NCI-H1048 (cell line): ENCODE results near the gene LILRA2.
"Not testable (repeated sequence)": the region's sequence is repeated elsewhere in the genome, so short reads cannot be mapped to it uniquely, and the experiment has no call there.

Experiments used
- DNase-seq: peaks from one replicate; lab custom pipeline; 2025; lab: John Stamatoyannopoulos, UW

Gene LILRA2

DNA sequence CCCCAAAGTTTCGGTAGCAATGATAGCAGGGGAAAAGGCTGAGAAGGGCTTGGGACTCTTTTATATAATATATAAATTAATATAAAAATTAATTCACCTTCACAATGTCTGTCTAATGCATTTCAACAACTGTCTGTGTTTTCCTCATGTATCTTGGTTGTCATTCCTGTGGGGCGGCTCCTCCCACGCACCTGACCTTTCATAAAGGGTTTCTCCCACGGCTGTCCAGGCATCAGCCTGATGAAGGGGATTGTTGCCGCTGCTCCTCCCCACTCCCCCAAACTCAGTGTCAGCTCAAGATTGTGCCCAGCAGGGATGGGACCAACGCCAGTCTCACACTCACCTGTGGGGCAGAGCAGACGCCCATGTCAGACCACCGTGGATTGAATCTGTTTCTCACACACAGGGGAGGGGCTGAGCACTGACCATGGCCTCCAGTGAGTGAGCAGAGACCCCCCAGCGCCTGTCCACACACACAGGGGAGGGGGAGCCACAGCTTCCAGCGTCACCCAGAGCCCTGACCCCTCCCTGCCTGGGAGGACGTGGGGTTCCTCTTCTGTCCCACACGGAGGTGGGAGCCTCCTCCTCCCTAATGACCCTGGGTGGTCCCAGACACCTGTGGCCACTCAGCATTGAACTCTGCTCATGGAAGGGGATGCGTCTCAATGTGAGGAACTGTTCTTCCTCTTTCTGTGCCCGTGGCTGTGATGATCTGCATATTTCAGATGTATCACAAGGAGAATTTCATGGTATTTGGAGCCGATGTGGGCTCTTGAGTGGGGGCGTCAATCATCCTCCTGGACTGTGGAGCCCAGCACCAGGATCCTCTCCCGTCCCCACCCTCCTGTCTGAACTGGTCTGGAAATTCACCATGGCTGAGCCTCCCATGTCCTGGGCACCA, 1.6 kb upstream of the LILRA2 start:
- not testable (repeated sequence) for DNase-seq

DNA sequence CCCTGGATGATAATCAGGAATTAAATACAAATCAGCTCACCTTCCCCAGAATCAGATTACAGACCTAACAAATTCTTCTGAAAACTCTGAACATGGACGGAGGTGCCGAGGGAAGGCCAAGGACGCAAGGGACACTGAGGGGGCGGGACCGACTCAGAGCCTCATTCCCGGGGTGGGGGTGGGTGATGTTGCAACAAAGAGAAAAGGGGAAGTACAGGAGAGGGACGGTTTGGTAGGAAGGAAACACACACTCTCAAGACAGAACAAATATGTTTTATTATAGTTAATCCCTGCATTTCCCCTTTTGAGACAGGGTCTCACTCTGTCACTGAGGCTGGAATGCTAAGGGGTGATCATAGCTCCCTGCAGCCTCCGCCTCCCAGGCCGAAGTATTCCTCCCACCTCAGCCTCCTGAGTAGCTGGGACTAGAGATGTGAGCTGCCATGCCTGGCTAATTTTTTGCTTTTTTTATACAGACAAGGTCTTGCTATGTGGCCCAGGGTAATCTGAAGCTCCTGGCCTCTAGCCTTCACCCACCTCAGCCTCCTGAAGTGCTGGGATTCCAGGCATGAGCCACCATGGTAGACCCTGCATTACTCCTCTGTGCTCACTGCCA, 786 bp upstream of the LILRA2 start:
- DNase-seq = no peak

DNA sequence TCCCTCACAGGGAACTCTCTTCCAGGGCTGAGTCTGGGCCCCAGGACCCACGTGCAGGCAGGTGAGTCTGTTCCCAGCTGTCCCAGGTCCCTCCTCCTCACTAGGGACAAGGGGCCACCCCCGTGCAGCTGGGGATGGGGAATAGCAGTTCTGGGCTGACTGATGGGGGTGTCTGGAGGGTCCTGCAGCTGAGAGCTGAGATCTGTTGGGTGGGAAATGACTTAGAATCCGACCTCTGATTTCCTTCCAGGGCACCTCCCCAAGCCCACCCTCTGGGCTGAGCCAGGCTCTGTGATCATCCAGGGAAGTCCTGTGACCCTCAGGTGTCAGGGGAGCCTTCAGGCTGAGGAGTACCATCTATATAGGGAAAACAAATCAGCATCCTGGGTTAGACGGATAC, 461 bp downstream of the LILRA2 start:
- DNase-seq = no peak

DNA sequence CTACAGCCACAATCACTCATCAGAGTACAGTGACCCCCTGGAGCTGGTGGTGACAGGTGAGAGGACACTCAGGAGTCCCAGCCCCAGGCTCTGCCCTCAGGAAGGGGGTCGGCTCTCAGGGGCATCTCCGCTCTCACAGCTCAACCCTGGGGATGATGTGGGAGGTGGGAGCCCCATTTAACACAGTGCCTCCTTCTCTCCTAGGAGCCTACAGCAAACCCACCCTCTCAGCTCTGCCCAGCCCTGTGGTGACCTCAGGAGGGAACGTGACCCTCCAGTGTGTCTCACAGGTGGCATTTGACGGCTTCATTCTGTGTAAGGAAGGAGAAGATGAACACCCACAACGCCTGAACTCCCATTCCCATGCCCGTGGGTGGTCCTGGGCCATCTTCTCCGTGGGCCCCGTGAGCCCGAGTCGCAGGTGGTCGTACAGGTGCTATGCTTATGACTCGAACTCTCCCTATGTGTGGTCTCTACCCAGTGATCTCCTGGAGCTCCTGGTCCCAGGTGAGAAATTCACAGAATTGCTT, 1.0 kb downstream of the LILRA2 start:
- no peak for DNase-seq

DNA sequence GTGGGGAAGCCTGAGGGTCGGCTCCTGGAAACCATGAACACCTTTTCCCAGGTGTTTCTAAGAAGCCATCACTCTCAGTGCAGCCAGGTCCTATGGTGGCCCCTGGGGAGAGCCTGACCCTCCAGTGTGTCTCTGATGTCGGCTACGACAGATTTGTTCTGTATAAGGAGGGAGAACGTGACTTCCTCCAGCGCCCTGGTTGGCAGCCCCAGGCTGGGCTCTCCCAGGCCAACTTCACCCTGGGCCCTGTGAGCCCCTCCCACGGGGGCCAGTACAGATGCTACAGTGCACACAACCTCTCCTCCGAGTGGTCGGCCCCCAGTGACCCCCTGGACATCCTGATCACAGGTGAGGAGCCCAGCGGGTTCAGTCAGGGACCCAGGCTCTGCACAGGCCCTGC, 1.6 kb downstream of the LILRA2 start:
- DNase-seq = not testable (repeated sequence)

DNA sequence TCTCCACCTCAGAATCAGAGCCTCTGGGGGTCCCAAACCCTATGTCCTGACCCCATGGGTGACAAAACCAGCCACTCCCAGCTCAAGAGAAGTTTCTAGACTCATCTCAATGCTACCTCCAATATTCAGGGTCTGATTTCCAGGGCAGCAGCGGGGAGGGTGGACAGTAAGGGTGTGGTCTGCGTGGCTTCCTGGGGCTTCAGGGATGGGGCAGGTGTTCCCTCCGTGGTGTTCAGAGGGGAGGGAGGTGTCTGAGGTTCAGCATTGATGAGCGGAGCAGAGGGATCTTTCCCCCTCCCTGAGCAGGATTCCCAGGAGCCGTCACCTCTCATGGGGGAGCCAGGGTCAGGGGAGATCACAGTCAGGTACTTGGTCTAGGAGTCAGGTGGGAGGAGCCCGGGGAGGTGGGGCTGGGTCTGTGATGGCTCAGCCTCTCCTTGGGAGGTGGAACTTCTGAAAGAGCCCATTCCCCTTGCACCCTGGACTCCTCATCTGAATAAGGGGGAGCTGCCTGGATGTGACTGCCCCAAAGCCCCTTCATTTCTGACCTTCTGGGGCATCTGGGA, 2.9 kb downstream of the LILRA2 start:
- DNase-seq = no peak

DNA sequence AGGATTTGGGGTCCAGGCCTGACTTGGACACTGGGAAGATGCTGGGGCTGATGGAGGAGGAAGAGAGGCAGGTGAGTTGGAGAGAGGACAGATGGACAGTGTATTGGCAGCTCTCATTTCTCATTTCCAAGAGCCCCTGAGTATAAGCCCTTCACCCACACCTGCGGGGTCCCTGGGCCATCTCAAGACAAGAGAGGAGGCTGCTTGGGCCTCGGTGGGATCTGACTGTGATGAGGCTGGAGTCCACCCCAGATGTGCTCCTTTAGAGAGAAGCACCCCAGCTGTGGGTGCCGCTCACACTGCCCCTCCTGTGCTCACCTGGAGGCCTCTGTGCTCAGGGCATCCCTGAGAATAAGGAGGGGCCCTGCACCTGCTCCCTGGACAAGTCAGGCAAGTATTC, 3.7 kb downstream of the LILRA2 start:
- no peak for DNase-seq

DNA sequence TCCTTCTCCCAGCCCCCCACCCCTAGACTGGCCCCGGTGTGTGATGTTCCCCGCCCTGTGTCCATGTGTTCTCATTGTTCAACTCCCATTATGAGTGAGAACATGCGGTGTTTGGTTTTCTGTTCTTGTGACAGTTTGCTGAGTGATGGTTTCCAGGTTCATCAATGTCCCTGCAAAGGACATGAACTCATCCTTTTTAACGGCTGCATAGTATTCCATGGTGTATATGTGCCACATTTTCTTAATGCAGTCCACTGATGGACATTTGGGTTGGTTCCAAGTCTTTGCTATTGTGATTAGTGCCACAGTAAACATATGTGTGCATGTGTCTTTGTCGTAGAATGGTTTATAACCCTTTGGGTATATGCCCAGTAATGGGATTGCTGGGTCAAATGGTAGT, 4.7 kb downstream of the LILRA2 start:
- DNase-seq = not testable (repeated sequence)

DNA sequence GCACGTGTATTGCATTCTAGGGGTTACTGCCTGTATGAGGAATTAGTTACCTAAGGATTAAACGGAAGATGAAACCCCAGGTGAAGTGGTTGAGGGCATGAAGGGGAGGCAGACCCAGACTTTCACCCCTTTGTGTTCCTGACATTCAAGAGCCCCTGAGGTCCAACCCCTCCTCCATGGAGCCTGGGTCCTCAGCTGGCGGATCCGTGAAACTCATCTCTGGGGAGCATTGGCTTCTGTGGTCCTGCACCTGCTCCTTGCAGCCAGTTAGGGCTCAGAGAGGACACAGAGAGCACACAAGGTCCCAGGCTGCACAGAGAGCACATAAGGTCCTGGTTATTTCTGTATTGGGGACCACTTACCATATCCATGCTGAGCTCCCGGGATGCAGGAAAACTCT, 12.8 kb downstream of the LILRA2 start:
- DNase-seq = no peak

DNA sequence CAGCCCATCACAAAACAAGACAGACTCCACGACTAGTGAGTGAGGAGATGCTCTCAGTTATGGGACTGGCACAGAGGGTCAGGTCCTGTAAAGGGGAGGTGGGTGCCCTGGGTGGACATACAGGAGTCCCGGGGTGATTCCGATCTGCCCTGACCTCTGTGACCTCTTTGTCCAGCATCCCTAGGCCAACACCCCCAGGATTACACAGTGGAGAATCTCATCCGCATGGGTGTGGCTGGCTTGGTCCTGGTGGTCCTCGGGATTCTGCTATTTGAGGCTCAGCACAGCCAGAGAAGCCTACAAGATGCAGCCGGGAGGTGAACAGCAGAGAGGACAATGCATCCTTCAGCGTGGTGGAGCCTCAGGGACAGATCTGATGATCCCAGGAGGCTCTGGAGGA, 13.4 kb downstream of the LILRA2 start:
- DNase-seq = no peak

DNA sequence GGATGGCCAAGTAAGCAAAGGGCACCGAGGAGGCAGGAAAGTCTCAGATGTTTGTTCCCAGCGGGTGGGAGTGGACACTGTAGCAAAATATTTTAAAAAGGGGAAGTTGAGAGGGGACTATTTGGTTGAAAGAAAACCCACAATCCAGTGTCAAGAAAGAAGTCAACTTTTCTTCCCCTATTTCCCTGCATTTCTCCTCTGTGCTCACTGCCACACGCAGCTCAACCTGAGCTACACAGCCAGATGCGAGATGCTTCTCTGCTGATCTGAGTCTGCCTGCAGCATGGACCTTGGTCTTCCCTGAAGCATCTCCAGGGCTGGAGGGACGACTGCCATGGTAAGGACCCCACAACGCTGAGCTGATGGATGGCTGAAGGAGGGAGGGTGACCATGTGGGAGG, 19.9 kb downstream of the LILRA2 start, which contains the start of gene LILRA1:
Gene LILRA1, plus strand, starts transcription at position 188 of the 400 bp plus-strand sequence. CDS start 613 bp downstream, outside the sequence.
- DNase-seq = not testable (repeated sequence)

DNA sequence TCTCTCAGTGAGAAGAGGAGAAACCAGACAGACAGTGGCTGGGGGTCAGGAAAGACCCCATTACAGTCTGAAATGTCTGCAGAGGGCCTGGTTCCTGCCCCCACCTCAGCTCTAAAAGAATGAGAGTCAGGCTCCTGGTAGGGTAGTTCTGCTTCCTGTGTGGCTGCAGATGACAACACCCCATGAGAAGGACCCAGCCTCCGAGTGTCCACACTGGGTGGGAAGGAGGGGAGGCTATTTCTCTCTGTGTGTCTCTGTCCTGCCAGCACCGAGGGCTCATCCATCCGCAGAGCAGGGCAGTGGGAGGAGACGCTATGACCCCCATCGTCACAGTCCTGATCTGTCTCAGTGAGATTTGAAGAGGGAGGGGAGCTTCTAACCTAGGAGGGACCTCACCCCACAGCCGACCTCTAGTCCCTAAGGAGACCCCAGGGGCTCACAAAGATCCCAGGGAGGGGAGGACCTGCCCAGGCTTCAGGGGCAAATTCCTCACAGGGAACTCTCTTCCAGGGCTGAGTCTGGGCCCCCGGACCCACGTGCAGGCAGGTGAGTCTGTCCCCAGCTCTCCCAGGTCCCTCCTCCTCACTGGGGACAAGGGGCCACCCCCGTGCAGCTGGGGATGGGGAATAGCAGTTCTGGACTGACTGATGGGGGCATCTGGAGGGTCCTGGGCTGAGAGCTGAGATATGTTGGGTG, 20.5 kb downstream of the LILRA2 start:
- not testable (repeated sequence) for DNase-seq

DNA sequence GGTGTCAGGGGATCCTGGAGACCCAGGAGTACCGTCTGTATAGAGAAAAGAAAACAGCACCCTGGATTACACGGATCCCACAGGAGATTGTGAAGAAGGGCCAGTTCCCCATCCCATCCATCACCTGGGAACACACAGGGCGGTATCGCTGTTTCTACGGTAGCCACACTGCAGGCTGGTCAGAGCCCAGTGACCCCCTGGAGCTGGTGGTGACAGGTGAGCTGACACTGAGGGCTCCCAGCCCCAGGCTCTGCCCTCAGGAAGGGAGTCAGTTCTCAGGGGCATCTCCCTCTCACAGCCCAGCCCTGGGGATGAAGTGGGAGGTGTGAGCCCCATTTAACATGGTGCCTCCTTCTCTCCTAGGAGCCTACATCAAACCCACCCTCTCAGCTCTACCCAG, 21.1 kb downstream of the LILRA2 start:
- no peak for DNase-seq

DNA sequence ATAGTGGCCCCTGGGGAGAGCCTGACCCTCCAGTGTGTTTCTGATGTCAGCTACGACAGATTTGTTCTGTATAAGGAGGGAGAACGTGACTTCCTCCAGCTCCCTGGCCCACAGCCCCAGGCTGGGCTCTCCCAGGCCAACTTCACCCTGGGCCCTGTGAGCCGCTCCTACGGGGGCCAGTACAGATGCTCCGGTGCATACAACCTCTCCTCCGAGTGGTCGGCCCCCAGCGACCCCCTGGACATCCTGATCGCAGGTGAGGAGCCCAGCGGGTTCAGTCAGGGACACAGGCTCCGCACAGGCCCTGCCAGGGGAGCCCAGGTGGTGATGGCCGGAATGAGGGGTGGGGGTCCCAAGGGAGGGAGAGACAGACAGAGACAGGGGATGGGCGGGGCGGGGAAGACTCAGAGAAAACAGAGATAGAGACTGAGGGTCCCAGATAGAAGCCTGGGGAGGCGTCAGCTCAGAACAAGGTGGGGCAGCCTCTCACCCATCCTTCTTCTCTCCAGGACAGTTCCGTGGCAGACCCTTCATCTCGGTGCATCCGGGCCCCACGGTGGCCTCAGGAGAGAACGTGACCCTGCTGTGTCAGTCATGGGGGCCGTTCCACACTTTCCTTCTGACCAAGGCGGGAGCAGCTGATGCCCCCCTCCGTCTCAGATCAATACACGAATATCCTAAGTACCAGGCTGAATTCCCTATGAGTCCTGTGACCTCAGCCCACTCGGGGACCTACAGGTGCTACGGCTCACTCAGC, 22.3 kb downstream of the LILRA2 start:
- DNase-seq = not testable (repeated sequence)

DNA sequence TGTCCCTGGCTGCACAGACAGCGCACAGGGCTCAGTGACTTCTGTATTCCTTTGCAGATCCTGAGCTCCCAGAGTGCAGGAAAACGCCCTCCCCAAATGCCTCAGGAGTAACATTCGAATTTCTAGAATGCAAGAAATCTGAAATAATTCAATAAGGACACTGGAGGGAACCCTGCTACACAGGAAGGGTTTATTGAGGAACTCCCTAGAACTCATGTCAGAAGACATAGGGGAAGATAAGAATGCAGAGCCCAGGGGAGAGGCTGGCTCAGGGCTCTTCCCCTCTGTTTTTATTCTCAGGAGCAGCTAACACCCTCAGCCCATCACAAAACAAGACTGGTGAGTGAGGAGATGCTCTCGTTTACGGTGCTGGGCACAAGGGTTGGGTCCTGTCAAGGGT, 26.6 kb downstream of the LILRA2 start:
- no peak for DNase-seq

DNA sequence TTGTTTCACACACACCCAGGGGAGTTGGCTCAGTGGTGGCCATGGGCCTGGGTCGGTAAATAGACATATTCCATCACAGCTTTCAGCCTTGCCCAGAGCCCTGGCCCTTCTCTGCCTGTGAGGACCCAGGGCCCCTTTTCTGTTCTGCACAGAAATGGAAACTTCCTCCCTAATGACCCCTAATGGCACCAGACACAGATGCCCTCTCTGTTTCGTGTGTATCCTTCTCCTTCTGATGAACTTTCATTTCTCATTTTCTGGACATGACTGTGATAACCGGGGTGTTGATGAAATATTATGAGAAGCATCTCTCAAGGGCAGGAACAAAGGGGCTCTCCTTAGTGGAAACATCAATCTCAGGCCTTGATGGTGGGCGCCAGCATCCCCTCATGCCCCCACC, 32.6 kb downstream of the LILRA2 start:
- no peak for DNase-seq

DNA sequence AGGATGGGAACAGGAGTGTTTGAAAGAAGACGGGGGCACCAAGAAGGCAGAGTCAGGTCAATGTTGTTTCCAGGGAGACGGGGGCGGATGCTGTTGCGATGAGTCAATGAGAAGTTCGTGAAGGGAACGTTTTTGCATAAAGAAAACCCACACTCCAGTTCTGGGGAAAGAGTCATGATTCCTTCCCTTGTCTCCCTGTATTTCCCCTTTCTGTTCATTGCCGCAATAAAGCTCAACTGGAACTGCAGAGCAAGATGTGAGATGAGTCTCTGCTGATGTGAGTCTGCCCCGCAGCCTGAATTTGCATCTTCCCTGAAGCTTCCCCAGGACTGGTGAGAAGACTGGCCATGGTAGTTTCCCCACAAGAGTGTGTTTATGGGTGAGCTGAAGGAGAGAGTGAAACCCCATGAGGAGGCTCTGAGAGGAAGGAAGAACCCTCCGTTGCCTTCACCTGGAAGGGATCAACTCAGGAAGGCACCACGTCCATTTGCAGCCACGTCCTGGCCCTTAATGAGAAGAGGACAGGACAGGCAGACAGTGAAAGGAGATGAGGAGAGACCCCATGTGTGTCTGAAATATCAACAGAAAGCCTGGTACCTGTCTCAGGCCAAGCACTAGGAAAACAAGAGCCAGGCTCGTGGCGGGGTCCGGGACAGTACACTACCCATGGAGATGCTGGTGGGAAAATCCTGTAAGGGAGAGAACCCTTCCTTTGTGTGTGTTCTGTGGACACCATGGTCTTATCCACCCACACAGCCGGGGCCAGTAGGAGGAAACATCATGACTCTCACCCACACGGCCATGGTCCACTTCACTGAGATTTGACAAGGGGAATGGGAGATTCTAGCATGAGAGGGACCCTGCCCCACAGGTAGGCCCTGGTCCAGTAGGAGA, 33.5 kb downstream of the LILRA2 start:
- no peak for DNase-seq

DNA sequence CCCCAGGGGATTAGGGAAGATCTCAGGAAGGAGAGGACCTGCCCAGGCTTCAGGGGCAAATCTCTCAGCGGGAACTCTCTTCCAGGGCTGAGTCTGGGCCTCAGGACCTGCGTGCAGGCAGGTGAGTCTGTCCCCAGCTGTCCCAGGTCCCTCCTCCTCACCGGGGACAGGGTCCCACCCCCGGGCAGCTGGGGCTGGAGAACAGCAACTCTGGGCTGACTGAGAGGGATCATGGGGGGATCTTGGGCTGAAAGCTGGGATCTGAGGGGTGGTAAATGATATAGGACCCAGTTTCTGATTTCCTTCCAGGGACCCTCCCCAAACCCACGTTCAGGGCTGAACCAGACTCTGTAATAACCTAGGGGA, 34.2 kb downstream of the LILRA2 start:
- no peak for DNase-seq

DNA sequence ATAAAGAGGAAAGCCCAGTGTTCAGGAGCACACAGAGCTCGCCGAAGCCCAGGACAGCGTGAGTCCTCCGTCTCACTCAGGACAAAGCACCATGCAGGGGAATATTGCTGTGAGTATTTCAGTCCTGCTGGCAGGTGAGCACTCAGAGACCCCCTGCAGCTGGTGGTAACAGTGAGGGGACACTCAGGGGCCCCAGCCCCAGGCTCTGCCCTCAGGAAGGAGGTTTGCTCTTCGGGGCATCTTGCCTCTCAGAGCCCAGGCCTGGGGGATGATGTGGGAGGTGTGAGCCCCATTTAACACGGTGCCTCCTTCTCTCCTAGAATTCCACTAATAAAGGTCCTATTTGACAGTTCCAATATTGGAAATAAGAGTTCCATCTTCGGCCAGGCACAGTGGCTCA, 34.6 kb downstream of the LILRA2 start:
- no peak for DNase-seq

DNA sequence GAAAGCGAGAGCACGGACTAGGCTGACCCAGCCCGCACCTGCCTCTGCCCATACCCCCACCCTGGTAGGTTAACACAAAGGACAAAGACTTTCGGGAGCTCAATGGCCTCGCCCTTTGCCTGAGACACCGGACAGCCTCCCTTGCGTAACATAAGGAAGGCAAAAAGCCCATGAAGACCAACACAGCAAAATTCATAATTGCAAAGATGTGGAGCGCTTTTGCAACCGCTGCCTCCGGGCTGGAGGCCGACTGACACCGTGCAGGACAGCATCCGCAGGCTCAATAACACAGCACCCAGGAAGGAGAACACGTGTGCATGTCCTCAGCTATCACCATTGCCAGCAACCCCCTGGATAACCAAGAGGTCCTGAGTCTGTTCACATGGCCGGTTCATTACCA, 35.2 kb downstream of the LILRA2 start:
- no peak for DNase-seq
